ENCODE results near the gene TMEM143.

DNA sequence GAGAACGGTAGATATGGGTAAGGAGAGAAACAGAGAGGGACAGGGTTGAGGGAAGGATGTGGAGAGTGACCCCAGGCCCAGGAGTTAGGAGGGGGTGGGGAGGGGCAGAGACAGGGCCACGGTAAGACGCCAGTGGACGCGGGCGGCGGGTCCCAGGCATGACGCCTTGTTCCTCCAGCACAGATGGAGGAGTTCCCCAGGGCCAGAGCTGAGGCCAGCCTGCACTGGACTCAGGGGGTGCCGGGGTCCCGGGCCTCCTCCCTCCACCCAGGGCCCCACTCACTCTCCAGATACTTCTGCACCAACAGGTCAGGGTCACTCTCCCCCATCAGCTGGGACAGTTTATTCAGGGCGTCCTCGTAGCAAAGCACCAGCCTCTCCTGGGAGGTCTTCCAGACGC lies 60.4 kb downstream of the TMEM143 start:
- TF ChIP-seq, protein P1, sequence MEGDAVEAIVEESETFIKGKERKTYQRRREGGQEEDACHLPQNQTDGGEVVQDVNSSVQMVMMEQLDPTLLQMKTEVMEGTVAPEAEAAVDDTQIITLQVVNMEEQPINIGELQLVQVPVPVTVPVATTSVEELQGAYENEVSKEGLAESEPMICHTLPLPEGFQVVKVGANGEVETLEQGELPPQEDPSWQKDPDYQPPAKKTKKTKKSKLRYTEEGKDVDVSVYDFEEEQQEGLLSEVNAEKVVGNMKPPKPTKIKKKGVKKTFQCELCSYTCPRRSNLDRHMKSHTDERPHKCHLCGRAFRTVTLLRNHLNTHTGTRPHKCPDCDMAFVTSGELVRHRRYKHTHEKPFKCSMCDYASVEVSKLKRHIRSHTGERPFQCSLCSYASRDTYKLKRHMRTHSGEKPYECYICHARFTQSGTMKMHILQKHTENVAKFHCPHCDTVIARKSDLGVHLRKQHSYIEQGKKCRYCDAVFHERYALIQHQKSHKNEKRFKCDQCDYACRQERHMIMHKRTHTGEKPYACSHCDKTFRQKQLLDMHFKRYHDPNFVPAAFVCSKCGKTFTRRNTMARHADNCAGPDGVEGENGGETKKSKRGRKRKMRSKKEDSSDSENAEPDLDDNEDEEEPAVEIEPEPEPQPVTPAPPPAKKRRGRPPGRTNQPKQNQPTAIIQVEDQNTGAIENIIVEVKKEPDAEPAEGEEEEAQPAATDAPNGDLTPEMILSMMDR (IDR thresholded peaks at IDR 0.05) = no peak
- TF ChIP-seq POLR2A (IDR thresholded peaks at IDR 0.05) = no peak
